H9 (cell line): ENCODE measurements around the gene ZHX3. TPM values are rescaled to one million over a fixed set of nuclear protein-coding genes. Genes with fewer than 3 reads are reported as not detected.

Experiments used
- DNase-seq: peaks from one replicate; pipeline ENCODE4 v3.0.0-alpha.2; 2017
- H2AFZ ChIP-seq: one replicate; pipeline ENCODE4 v1.6.1; 2013; ENCODE audit warnings: mild to moderate bottlenecking, low read length, control low read depth, moderate library complexity
- H2AK5ac ChIP-seq: 2 replicates; pipeline ENCODE4 v1.6.1; 2013; ENCODE audit warnings: low read length, control low read depth, mixed read lengths; ENCODE audit not compliant: insufficient read length
- H2BK120ac ChIP-seq: one replicate; pipeline ENCODE4 v1.6.1; 2013; ENCODE audit warnings: low read depth, mild to moderate bottlenecking, low read length, control low read depth, inconsistent platforms; ENCODE audit not compliant: poor library complexity, severe bottlenecking
- H2BK12ac ChIP-seq: 2 replicates; pipeline ENCODE4 v1.6.1; 2013; ENCODE audit warnings: low read length, control low read depth, mixed read lengths, low read depth; ENCODE audit not compliant: insufficient read length
- H2BK15ac ChIP-seq: 2 replicates; pipeline ENCODE4 v1.6.1; 2013; ENCODE audit warnings: low read depth, low read length, control low read depth
- H2BK20ac ChIP-seq: one replicate; pipeline ENCODE4 v1.6.1; 2013; ENCODE audit warnings: low read depth, mild to moderate bottlenecking, low read length, control low read depth, inconsistent platforms; ENCODE audit not compliant: poor library complexity, severe bottlenecking
- H2BK5ac ChIP-seq: 2 replicates; pipeline ENCODE4 v1.6.1; 2013; ENCODE audit warnings: low read length, control low read depth, mixed read lengths; ENCODE audit not compliant: insufficient read length
- H3K14ac ChIP-seq: 2 replicates; pipeline ENCODE4 v1.6.1; 2013; ENCODE audit warnings: low read length, control low read depth; ENCODE audit not compliant: insufficient read depth
- H3K18ac ChIP-seq: 2 replicates; pipeline ENCODE4 v1.6.1; 2013; ENCODE audit warnings: low read depth, mild to moderate bottlenecking, mixed read lengths, low read length, control low read depth; ENCODE audit not compliant: insufficient read length
- H3K23ac ChIP-seq: 2 replicates; pipeline ENCODE4 v1.6.1; 2013; ENCODE audit warnings: low read length, control low read depth, mixed read lengths, low read depth; ENCODE audit not compliant: insufficient read length
- H3K23me2 ChIP-seq: 2 replicates; pipeline ENCODE4 v1.6.1; 2013; ENCODE audit warnings: low read depth, mild to moderate bottlenecking, mixed read lengths, low read length, control low read depth; ENCODE audit not compliant: insufficient read length, poor library complexity, severe bottlenecking
- H3K27ac ChIP-seq: 2 replicates; pipeline ENCODE4 v1.5.1; 2013; ENCODE audit warnings: low read length, control low read depth, mixed read lengths, low read depth; ENCODE audit not compliant: insufficient read length
- H3K27me3 ChIP-seq: 2 replicates; pipeline ENCODE4 v1.6.1; 2013; ENCODE audit warnings: low read length, control low read depth, inconsistent platforms; ENCODE audit not compliant: insufficient read depth
- H3K4ac ChIP-seq: 2 replicates; pipeline ENCODE4 v1.6.1; 2013; ENCODE audit warnings: low read depth, mild to moderate bottlenecking, control low read depth, inconsistent platforms, low read length, moderate library complexity
- H3K4me1 ChIP-seq: 2 replicates; pipeline ENCODE4 v1.6.1; 2013; ENCODE audit warnings: low read length, control low read depth, inconsistent platforms; ENCODE audit not compliant: insufficient read depth
- H3K4me2 ChIP-seq: 2 replicates; pipeline ENCODE4 v1.6.1; 2013; ENCODE audit warnings: low read length, control low read depth, mixed read lengths; ENCODE audit not compliant: insufficient read length, insufficient read depth
- H3K56ac ChIP-seq: 2 replicates; pipeline ENCODE4 v1.6.1; 2013; ENCODE audit warnings: low read depth, mild to moderate bottlenecking, mixed read lengths, low read length, control low read depth; ENCODE audit not compliant: insufficient read length
- H3K79me1 ChIP-seq: 2 replicates; pipeline ENCODE4 v1.6.1; 2013; ENCODE audit warnings: low read depth, mild to moderate bottlenecking, moderate library complexity, low read length, control low read depth, inconsistent platforms; ENCODE audit not compliant: insufficient read depth, poor library complexity, severe bottlenecking
- H3K79me2 ChIP-seq: 2 replicates; pipeline ENCODE4 v1.6.1; 2013; ENCODE audit warnings: low read length, control low read depth, inconsistent platforms; ENCODE audit not compliant: insufficient read depth
- H3K9ac ChIP-seq: 2 replicates; pipeline ENCODE4 v1.6.1; 2013; ENCODE audit warnings: low read length, control low read depth, mixed read lengths; ENCODE audit not compliant: insufficient read length; ENCODE audit errors: extremely low read depth
- H3K9me3 ChIP-seq: one replicate; pipeline ENCODE4 v1.6.1; 2013; ENCODE audit warnings: low read depth, low read length, inconsistent platforms; ENCODE audit not compliant: control insufficient read depth
- H3T11ph ChIP-seq: one replicate; pipeline ENCODE4 v1.6.1; 2013; ENCODE audit warnings: mild to moderate bottlenecking, low read length, control low read depth, inconsistent platforms
- H4K20me1 ChIP-seq: one replicate; pipeline ENCODE4 v1.6.1; 2013; ENCODE audit not compliant: control insufficient read depth, insufficient read length, insufficient read depth
- H4K5ac ChIP-seq: 2 replicates; pipeline ENCODE4 v1.6.1; 2013; ENCODE audit warnings: low read depth, mild to moderate bottlenecking, mixed read lengths, low read length, control low read depth; ENCODE audit not compliant: insufficient read length
- H4K8ac ChIP-seq: replicated peaks from 2 replicates; pipeline ENCODE4 v1.6.1; 2013; ENCODE audit warnings: low read length, control low read depth, mixed read lengths, low read depth; ENCODE audit not compliant: insufficient read length
- H4K91ac ChIP-seq: 2 replicates; pipeline ENCODE4 v1.6.1; 2013; ENCODE audit warnings: low read depth, mild to moderate bottlenecking, moderate library complexity, mixed read lengths, low read length, control low read depth; ENCODE audit not compliant: insufficient read length
- H3K27ac Mint-ChIP-seq, 3 experiments: 2 replicates in 2 of 3; 3 replicates in 1 of 3; pipeline ENCODE4 v1.8.0; 2020 to 2021; ENCODE audit warnings: mixed read lengths in 3 of 3, mild to moderate bottlenecking in 1 of 3, moderate library complexity in 1 of 3
- H3K27me3 Mint-ChIP-seq: 2 replicates; pipeline ENCODE4 v1.8.0; 2021; ENCODE audit warnings: low read depth, mild to moderate bottlenecking, moderate library complexity, mixed read lengths
- H3K36me3 Mint-ChIP-seq, 3 experiments: 2 replicates in 2 of 3; 3 replicates in 1 of 3; pipeline ENCODE4 v1.8.0; 2020 to 2021; ENCODE audit warnings: low read depth in 3 of 3, mixed read lengths in 3 of 3; ENCODE audit not compliant: insufficient read depth in 1 of 3
- H3K4me1 Mint-ChIP-seq, 2 experiments: 2 replicates each; pipeline ENCODE4 v1.8.0; 2020; ENCODE audit warnings: mixed read lengths in 2 of 2
- H3K4me3 Mint-ChIP-seq, 2 experiments: 2 replicates in 1 of 2; 3 replicates in 1 of 2; pipeline ENCODE4 v1.8.0; 2020 to 2021; ENCODE audit warnings: mild to moderate bottlenecking in 2 of 2, mixed read lengths in 2 of 2, moderate library complexity in 1 of 2
- H3K9me3 Mint-ChIP-seq, 2 experiments: 2 replicates in 1 of 2; 3 replicates in 1 of 2; pipeline ENCODE4 v1.8.0; 2020; ENCODE audit warnings: mild to moderate bottlenecking in 2 of 2, mixed read lengths in 2 of 2, moderate library complexity in 1 of 2
- WGBS: extraction: QIAGEN DNeasy Blood & Tissue Kit; methylation state at CpG from one replicate; pipeline ENCODE4 v1.1.7; 2013; ENCODE audit warnings: missing lambda C conversion rate, low lambda C conversion rate, mixed read lengths; ENCODE audit not compliant: insufficient read length; ENCODE audit errors: extremely low coverage; 5-methylcytosine and 5-hydroxymethylcytosine counted together
- total RNA-seq: library from RNA; stranded (reverse); gene quantifications from 2 replicates; pipeline ENCODE4 v1.2.1, GENCODE V29; 2021
- TF ChIP-seq, protein P1 (sequence below): fragments of 200-600 bp; sonication (generic); conservative IDR thresholded peaks from 3 replicates; pipeline ENCODE4 v1.8.0; 2021; ENCODE audit warnings: antibody characterized with exemption, mild to moderate bottlenecking

ZHX3 gene
- total RNA-seq, 1 experiment from 2014 or later, result 4.4 TPM

DNA sequence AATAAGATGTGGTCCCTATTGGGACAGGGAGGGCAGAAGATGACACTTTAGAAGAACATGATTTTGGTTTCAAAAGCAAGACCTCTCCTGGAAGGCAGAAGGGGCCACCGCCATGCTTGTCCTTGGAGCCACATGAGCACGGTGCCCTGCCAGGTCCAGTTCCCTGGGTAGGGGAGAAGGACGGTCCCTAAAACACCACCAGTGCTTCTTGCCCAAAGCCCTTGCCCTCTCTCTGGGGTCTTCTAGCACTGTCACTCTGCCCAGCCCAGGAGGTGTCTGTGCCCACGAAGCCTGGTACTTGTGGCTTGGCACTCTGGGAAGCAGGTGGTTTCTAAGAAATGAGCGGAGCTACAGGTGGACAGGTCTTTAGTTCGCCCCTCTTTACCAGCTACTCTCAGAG lies 134.1 kb downstream of the ZHX3 start:
- H3K27ac ChIP-seq, result no peak overlapping the region
- no peak overlapping the region for H3K27ac Mint-ChIP-seq
- no peaks in the 10 kb centered on the region for H3K9me3 ChIP-seq
- no peaks in the 10 kb centered on the region for H3K27me3 Mint-ChIP-seq
- no peak overlapping the region for H4K8ac ChIP-seq
- no CpG with 5 or more reads among the region's 6 CpGs for WGBS
- H3K79me1 ChIP-seq, result no peaks in the 10 kb centered on the region
- no peak overlapping the region for H2BK15ac ChIP-seq
- H3K23me2 ChIP-seq, result no peaks in the 10 kb centered on the region
- H2AK5ac ChIP-seq, result no peak overlapping the region
- H3K23ac ChIP-seq, result no peak overlapping the region
- no peak overlapping the region for H3K9ac ChIP-seq
- TF ChIP-seq, protein P1, sequence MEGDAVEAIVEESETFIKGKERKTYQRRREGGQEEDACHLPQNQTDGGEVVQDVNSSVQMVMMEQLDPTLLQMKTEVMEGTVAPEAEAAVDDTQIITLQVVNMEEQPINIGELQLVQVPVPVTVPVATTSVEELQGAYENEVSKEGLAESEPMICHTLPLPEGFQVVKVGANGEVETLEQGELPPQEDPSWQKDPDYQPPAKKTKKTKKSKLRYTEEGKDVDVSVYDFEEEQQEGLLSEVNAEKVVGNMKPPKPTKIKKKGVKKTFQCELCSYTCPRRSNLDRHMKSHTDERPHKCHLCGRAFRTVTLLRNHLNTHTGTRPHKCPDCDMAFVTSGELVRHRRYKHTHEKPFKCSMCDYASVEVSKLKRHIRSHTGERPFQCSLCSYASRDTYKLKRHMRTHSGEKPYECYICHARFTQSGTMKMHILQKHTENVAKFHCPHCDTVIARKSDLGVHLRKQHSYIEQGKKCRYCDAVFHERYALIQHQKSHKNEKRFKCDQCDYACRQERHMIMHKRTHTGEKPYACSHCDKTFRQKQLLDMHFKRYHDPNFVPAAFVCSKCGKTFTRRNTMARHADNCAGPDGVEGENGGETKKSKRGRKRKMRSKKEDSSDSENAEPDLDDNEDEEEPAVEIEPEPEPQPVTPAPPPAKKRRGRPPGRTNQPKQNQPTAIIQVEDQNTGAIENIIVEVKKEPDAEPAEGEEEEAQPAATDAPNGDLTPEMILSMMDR, result no peak
- no peak overlapping the region for H3T11ph ChIP-seq
- no peak overlapping the region for H4K91ac ChIP-seq
- H3K27me3 ChIP-seq, result no peaks in the 10 kb centered on the region
- no peak overlapping the region for H2BK120ac ChIP-seq
- no peak overlapping the region for H2BK20ac ChIP-seq
- no peak overlapping the region for H3K4ac ChIP-seq
- H3K79me2 ChIP-seq, result no peaks in the 10 kb centered on the region
- no peaks in the 10 kb centered on the region; a peak in 2 of 5 replicates for H3K9me3 Mint-ChIP-seq
- no peak overlapping the region for H3K18ac ChIP-seq
- no peak overlapping the region for H4K5ac ChIP-seq
- no peak overlapping the region for H3K56ac ChIP-seq
- H3K4me2 ChIP-seq, result no peak overlapping the region
- no peak for DNase-seq
- no peak overlapping the region for H2AFZ ChIP-seq
- no peak overlapping the region; the same call in 1 of the 2 replicates for H3K14ac ChIP-seq
- H3K4me1 Mint-ChIP-seq, result peaks cover 9% of the 10 kb centered on the region in 2 experiments
- H4K20me1 ChIP-seq, result no peaks in the 10 kb centered on the region
- no peak overlapping the region for H3K4me3 Mint-ChIP-seq
- no peak overlapping the region for H2BK5ac ChIP-seq
- H2BK12ac ChIP-seq, result no peak overlapping the region
- H3K4me1 ChIP-seq, result peaks cover 3% of the 10 kb centered on the region; the same call in 1 of the 2 replicates
- peaks cover 0 to under 1% (median 0%) of the 10 kb centered on the region in 3 experiments; a peak in 3 of 7 replicates for H3K36me3 Mint-ChIP-seq
